Activated T-cell treated with anti-CD3 and anti-CD28 coated beads for 24 hours (primary cell): ENCODE data around the gene ELAVL3.

Source experiments
- DNase-seq: peaks from one replicate; pipeline ENCODE4 v3.0.0-alpha.2; 2020; ENCODE audit warnings: low read depth

ELAVL3 gene

GRCh38 chr19:11480715-11481533 lies at the start of gene ELAVL3:
TSS of gene ELAVL3 (minus strand) at chr19:11481046. CDS start at chr19:11480608, 438 bp downstream.
- no peak for DNase-seq

- peak; percentile 19 for DNase-seq
These were observed 49.6 kb upstream of the ELAVL3 start for GRCh38 chr19:11530432-11530831.

- DNase-seq: peak; percentile 92
These were observed 47.9 kb upstream of the ELAVL3 start, which contains the start of gene ECSIT for GRCh38 chr19:11528551-11529341. TSS of gene ECSIT (minus strand) at chr19:11529134. CDS start at chr19:11519170, 9,964 bp downstream.

- no peak for DNase-seq
These were observed 38.3 kb upstream of the ELAVL3 start for GRCh38 chr19:11519138-11519537.

- no peak for DNase-seq
These were observed 33.1 kb upstream of the ELAVL3 start for GRCh38 chr19:11513946-11514345.

- no peak for DNase-seq
These were observed 29.6 kb upstream of the ELAVL3 start for GRCh38 chr19:11510444-11510843.

- no peak for DNase-seq
These were observed 26.7 kb upstream of the ELAVL3 start for GRCh38 chr19:11507370-11508078.

- DNase-seq: no peak
These were observed 26.1 kb upstream of the ELAVL3 start for GRCh38 chr19:11506967-11507366.

GRCh38 chr19:11506101-11506555 lies 25.3 kb upstream of the ELAVL3 start:
- no peak for DNase-seq

GRCh38 chr19:11505504-11506100 lies 24.8 kb upstream of the ELAVL3 start, which contains the start of gene ZNF653:
TSS of gene ZNF653 (minus strand) at chr19:11505839. CDS start at chr19:11505786, 53 bp downstream.
- DNase-seq: peak; percentile 95

GRCh38 chr19:11505032-11505503 lies 24.2 kb upstream of the ELAVL3 start:
- peak; percentile 94 for DNase-seq

GRCh38 chr19:11504502-11505031 lies 23.7 kb upstream of the ELAVL3 start:
- DNase-seq: no peak

- no peak for DNase-seq
These were observed 19.1 kb upstream of the ELAVL3 start for GRCh38 chr19:11499890-11500420.

GRCh38 chr19:11499220-11499726 lies 18.4 kb upstream of the ELAVL3 start:
- DNase-seq: no peak

GRCh38 chr19:11496391-11497163 lies 15.7 kb upstream of the ELAVL3 start:
- peak; percentile 45 for DNase-seq

GRCh38 chr19:11495885-11496284 lies 15.0 kb upstream of the ELAVL3 start:
- no peak for DNase-seq

- DNase-seq: no peak
These were observed 14.6 kb upstream of the ELAVL3 start for GRCh38 chr19:11495481-11495880.

- DNase-seq: no peak
These were observed 13.9 kb upstream of the ELAVL3 start for GRCh38 chr19:11494634-11495285.

GRCh38 chr19:11489378-11489777 lies 8.5 kb upstream of the ELAVL3 start:
- no peak for DNase-seq
